Measurements from ENCODE around the gene PLEKHM3.

GRCh38 chr2:208040199-208041171, 15.2 kb upstream of the PLEKHM3 start:
- no peak for TF ChIP-seq POLR2A (IDR thresholded peaks at IDR 0.05)
- peak; percentile 53 to 86 (median 80) for TF ChIP-seq CTCF (IDR thresholded peaks at IDR 0.05)

Measured in adrenal gland (tissue), 5 donors.